Keratinocyte (primary cell): ENCODE results near the gene ZBTB2.

ENCODE experiments used
- EZH2 ChIP-seq: IDR thresholded peaks from one replicate; pipeline ENCODE4 v1.6.1; 2012; ENCODE audit warnings: inconsistent platforms, mild to moderate bottlenecking, low read length, moderate library complexity
- TF ChIP-seq, protein P1 (sequence below), 3 experiments: IDR thresholded peaks in 1 of 3; conservative IDR thresholded peaks in 1 of 3; optimal IDR thresholded peaks in 1 of 3; 2 replicates in 2 of 3; 3 replicates in 1 of 3; pipeline versions ENCODE3 to v1.5.1; 2011; ENCODE audit warnings: low read length in 3 of 3, mild to moderate bottlenecking in 3 of 3, moderate library complexity in 2 of 3, control low read depth in 1 of 3, inconsistent platforms in 1 of 3; ENCODE audit not compliant: insufficient read depth in 2 of 3; ENCODE audit errors: extremely low read depth in 1 of 3

DNA sequence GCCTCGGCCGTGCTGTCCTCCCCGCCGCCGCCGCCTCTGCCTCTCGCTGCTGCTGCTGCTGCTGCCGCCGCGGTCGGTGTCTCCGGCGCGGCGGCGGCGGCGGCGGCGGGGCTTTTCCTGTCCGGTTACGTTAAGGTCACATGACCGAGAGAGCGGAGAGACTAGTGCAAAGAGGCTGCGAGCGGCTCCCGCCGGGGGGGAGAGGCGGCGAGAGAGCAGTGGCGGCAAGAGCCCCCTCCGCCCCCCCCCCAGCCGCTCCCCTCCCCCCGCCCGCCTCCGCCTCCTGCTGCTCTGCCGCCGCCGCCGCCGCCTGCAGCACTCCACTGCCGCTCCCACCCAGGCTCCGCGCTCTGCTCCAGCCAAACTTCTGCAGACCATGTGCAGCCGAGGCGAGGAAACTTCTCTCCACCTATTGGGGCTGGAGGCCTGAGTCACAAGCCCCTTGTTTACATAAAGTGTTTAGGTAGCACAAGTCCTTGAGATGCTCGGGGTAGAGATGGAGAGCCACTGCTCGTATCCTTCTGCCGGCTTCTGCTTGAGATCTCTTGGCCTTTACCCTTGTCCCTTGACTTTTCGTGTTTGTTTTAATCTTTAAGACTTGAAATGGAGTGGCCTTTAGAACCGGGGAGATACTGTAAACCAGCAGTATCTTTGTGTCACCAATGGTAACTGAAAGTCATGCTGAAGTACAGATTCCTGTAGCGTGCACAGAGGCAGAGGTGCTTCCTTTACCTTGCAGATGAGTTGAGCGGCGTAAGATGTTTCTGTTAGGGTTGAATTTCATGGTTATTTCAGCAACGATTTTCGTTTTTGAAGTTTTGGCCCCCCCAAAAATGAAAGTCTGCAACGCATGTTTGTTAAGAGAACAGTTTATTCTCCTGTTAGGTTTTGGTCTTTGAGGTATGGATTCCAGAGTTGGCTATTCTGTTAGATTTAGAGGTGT lies at the start of gene ZBTB2:
- TF ChIP-seq, protein P1, sequence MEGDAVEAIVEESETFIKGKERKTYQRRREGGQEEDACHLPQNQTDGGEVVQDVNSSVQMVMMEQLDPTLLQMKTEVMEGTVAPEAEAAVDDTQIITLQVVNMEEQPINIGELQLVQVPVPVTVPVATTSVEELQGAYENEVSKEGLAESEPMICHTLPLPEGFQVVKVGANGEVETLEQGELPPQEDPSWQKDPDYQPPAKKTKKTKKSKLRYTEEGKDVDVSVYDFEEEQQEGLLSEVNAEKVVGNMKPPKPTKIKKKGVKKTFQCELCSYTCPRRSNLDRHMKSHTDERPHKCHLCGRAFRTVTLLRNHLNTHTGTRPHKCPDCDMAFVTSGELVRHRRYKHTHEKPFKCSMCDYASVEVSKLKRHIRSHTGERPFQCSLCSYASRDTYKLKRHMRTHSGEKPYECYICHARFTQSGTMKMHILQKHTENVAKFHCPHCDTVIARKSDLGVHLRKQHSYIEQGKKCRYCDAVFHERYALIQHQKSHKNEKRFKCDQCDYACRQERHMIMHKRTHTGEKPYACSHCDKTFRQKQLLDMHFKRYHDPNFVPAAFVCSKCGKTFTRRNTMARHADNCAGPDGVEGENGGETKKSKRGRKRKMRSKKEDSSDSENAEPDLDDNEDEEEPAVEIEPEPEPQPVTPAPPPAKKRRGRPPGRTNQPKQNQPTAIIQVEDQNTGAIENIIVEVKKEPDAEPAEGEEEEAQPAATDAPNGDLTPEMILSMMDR (optimal IDR thresholded peaks at IDR 0.05 in 1 of 3, IDR thresholded peaks at IDR 0.05 in 1 of 3, conservative IDR thresholded peaks at IDR 0.05 in 1 of 3; ENCODE audit: extremely low read depth in 1 of 3, insufficient read depth in 2 of 3, low read length in 3 of 3): no peak
- no peak for TF ChIP-seq EZH2
